ENCODE data around the gene ESYT2. TPM values are rescaled to one million over a fixed set of nuclear protein-coding genes. Genes with fewer than 3 reads are reported as not detected.

Gene ESYT2
- total and polyA plus RNA-seq, 8 donors, result 8.1 to 31.8 (median 27.3) TPM

DNA sequence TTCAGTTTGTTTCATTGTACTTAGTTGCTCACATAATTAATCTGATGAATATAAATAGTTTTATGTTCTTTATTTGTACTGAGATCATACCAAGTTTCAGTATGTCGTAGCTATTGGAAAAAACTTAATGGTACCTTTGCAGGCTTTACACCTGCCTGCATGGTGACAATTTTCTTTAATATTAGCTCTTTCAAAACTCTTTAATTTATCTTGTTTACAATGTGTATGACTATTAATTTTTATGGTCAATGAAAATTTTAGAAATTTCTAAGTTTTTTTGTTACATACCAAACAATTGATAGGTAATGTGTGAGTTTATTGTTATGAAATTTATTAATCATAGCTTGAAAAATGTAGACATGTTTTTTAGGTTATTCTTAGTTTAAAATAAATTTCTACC, 31.1 kb upstream of the ESYT2 start:
- peaks cover 0 to 10% (median 9%) of the 10 kb centered on the region in 3 donors for H3K4me1 ChIP-seq
- H3K27me3 ChIP-seq, result no peaks in the 10 kb centered on the region
- intact Hi-C loops (cut with DNase I), result no loop called here
- DNase-seq (no peak), ATAC-seq (no peak), FAIRE-seq (no peak)
- no peaks in the 10 kb centered on the region for H3K9me3 ChIP-seq
- no peak overlapping the region for H3K27ac ChIP-seq
- WGBS, 2 donors, result 90 to 95% methylated on average over 1 of the region's 1 CpG
- H3K36me3 ChIP-seq, result no peaks in the 10 kb centered on the region
- TF ChIP-seq, protein P1, sequence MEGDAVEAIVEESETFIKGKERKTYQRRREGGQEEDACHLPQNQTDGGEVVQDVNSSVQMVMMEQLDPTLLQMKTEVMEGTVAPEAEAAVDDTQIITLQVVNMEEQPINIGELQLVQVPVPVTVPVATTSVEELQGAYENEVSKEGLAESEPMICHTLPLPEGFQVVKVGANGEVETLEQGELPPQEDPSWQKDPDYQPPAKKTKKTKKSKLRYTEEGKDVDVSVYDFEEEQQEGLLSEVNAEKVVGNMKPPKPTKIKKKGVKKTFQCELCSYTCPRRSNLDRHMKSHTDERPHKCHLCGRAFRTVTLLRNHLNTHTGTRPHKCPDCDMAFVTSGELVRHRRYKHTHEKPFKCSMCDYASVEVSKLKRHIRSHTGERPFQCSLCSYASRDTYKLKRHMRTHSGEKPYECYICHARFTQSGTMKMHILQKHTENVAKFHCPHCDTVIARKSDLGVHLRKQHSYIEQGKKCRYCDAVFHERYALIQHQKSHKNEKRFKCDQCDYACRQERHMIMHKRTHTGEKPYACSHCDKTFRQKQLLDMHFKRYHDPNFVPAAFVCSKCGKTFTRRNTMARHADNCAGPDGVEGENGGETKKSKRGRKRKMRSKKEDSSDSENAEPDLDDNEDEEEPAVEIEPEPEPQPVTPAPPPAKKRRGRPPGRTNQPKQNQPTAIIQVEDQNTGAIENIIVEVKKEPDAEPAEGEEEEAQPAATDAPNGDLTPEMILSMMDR (IDR thresholded peaks at IDR 0.05), result no peak
- H3K4me3 ChIP-seq, result no peak overlapping the region

- 86 to 89% methylated on average over 5 of the region's 5 CpGs for WGBS, 2 donors
- TF ChIP-seq, protein P1 (IDR thresholded peaks at IDR 0.05), result no peak
- intact Hi-C loops (cut with DNase I), result no loop called here
- Histone ChIP-seq H3K27me3 (no peaks in the 10 kb centered on the region), H3K9me3 (no peaks in the 10 kb centered on the region), H3K36me3 (no peaks in the 10 kb centered on the region), H3K4me1 (peaks cover 0 to 10% (median 9%) of the 10 kb centered on the region in 3 donors), H3K27ac (no peak overlapping the region), H3K4me3 (no peak overlapping the region)
- no peak for FAIRE-seq
- ATAC-seq, result no peak
- no peak for DNase-seq
Observed at GRCh38 chr7:158858592-158859503, 29.5 kb upstream of the ESYT2 start.

GRCh38 chr7:158856883-158857668, 27.8 kb upstream of the ESYT2 start:
- H3K27me3 ChIP-seq, result no peaks in the 10 kb centered on the region
- no peak for DNase-seq
- 3 to 6% methylated on average over 28 to 31 of the region's 31 CpGs for WGBS, 2 donors
- H3K4me3 ChIP-seq, result peak overlapping the region; percentile 54 to 97 (median 94)
- no peaks in the 10 kb centered on the region for H3K9me3 ChIP-seq
- no peak for FAIRE-seq
- H3K4me1 ChIP-seq, result peaks cover 0 to 10% (median 9%) of the 10 kb centered on the region in 3 donors
- H3K27ac ChIP-seq, result peak overlapping the region; percentile 61 to 70 (median 66)
- H3K36me3 ChIP-seq, result no peaks in the 10 kb centered on the region
- TF ChIP-seq, protein P1 (IDR thresholded peaks at IDR 0.05), result no peak
- intact Hi-C loops (cut with DNase I), result no loop called here
- ATAC-seq, result no peak

DNA sequence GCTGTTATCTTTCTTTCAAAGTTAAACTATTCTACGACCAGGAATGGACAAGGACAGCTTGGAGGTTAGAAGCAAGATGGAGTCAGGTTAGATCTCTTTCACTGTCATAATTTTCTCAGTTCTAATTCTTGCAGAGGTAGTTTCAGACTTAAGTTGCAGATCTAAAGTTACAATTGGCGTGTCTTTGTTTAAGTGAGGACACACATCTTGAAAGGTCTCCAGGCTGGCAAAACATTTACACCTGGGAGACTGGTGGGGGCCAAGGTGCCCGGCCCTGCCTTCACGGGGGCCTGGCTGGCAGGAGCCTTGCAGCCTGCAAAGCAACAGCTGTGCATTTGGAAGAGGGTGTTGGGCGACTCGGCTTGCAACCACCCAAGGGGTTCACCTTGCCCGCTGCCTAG, 25.4 kb upstream of the ESYT2 start:
- DNase-seq, result no peak
- ATAC-seq, result no peak
- H3K36me3 ChIP-seq, result no peaks in the 10 kb centered on the region
- no peak for FAIRE-seq
- H3K27me3 ChIP-seq, result no peaks in the 10 kb centered on the region
- 78 to 82% methylated on average over 7 of the region's 7 CpGs for WGBS, 2 donors
- peaks cover 0 to 10% (median 9%) of the 10 kb centered on the region in 3 donors for H3K4me1 ChIP-seq
- TF ChIP-seq, protein P1 (IDR thresholded peaks at IDR 0.05), result no peak
- no peak overlapping the region for H3K27ac ChIP-seq
- H3K4me3 ChIP-seq, result no peak overlapping the region
- no peaks in the 10 kb centered on the region for H3K9me3 ChIP-seq
- intact Hi-C loops (cut with DNase I), result no loop called here

Data from pancreas (tissue), 10 donors.